GM19452 (cell line): ENCODE data around the gene TWF1.
"Not testable (repeated sequence)": the region's sequence is repeated elsewhere in the genome, so short reads cannot be mapped to it uniquely, and the experiment has no call there.

Source experiments
- ATAC-seq: cut with Tn5 transposase; IDR thresholded peaks from one replicate; pipeline ENCODE4 v1.9.1; 2021; ENCODE audit not compliant: unreplicated experiment

Gene TWF1

DNA sequence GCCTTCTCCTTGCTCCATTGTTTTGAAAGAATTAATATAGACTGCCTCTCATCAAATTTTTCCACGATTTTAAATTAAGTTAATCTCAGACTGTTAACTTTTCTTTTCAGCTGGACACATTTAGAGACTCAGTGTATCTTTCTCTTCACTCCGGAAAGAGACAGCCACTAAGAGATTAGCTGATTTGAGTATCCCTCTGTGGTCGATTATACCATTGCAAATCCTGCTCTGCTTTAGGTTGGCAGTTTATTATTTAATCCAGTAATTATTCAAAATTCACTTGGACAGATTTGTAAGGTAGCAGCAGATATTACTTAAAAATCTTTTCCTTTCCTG, 588 bp upstream of the TWF1 start:
- ATAC-seq = no peak

DNA sequence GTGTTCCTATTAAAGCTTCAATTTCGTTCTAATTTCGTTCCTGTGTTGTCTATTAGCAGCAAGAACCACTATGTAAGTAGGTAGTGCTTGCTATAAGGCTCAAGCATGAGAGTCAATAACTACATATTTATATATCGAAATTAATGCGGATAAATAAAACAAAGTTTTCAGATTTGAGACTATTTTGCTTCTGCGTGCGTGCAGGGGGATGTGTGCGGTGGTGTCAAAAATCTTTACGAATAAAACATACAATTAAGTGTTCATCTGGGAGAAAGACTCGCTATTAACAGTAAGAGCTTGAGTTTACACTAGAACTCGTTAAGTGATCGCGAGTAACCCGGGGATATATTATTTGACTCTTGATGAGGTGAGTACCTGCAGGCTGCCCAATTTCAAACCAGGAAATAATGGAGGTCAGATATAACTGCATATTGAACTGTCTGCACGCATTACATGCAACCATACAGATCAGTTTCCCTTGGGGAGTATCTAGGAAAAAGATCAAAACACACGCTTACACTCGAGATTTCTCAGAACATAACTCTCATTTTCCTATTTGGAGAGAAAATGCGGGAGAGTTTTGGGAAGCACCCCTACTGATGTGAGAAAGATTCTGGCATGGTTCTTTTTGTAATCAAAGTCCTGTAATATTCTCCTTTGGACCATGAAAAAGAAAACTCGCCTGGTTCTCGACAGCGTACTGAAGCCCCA, 813 bp downstream of the TWF1 start:
- ATAC-seq = no peak

DNA sequence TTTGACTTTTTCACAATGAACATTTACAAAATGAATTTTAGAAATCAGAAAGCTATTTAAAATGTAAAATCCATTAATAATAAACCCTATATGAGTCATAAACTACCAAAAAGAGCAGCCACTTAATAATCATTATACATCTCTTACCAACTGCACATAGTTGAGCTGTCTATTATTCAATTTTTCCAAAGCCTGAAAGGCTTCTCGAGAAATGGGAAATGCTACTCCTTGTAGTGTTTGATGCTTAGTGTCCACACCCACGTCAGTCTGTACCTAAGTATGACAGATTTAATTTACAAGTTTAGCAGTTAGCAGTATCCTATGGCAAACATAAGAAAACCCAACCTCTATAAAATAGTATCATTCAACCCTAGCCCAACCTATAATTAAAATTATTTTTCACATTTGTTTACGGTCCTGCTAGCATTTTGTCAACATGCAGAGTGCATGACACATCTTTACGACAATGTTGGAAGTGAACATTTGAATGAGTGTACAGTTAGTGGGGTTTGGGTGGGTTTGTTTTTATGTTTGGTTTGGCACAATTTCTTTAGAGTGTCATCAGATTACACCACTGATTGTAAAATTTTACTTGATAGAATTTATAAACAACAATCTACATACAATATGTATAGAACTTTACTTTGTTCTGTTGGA, 8.4 kb downstream of the TWF1 start:
- ATAC-seq = no peak

DNA sequence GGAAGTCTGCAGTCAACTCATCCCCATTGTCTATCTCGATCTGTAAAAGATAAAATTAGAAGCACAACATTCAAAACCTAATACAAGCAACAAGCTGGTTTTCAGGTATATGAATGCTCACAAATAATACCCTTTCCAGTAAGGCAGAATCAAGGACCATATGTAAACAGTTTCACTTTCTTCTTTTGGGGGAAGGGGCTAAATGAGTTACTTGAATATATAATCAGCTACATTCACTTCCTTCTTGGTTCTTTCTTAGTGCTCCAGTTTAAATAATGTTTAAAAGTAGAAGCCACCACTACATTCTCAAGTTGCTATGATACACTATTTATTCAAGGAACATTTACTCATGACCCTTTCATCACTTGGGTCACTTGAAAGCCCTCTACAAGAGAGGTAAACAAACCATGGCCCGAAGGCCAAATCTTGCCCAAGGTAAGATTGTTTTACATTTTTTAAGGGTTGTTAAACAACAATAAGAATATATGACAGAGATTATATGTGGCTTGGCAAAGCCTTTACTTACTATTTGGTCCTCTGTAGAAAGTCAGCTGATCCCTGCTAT, 10.3 kb downstream of the TWF1 start:
- no peak for ATAC-seq

- no peak for ATAC-seq
These were observed 16.2 kb downstream of the TWF1 start for GRCh38 chr12:43789941-43790340.

GRCh38 chr12:43786899-43787693, 19.0 kb downstream of the TWF1 start:
- no peak for ATAC-seq

DNA sequence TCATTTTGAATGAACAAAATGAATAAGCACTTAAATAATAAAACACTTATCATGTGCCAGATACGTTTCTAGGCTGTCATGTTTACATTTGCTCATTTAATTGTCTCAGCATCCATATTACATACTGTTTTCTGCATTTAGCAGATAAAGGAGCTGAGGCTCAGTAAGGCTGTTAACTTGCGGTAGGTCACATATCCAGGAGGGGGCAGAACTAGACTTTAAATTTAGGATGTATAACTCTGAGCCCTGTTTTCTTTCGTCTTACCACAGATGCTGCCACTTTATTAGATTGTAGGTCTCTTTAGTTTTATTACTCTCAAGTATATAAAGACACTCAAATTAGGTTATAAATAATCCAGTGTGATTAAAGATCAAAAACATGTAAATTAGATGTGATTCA, 29.6 kb downstream of the TWF1 start:
- no peak for ATAC-seq

GRCh38 chr12:43766291-43766690, 39.8 kb downstream of the TWF1 start:
- ATAC-seq = no peak

- ATAC-seq = no peak
These were observed 41.6 kb downstream of the TWF1 start for GRCh38 chr12:43764528-43764927.

DNA sequence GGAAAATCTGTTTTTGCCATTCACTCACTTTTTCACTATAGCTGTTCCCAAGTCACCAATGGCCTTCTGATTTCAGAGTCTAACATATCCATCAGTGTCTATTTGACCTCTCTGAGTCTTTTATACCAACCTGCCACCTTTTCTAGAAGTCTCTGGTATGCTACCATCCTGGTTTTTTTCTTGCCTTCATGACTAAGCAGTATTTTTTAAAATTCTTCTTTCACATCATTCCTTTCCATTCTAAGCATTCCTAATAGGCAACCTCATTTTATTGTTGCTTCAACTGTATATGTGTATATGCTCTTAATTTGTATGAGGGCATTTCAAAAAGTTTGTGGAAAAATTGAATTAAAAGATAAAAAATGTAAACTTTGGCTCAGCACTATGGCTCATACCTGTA, 42.3 kb downstream of the TWF1 start:
- no peak for ATAC-seq

DNA sequence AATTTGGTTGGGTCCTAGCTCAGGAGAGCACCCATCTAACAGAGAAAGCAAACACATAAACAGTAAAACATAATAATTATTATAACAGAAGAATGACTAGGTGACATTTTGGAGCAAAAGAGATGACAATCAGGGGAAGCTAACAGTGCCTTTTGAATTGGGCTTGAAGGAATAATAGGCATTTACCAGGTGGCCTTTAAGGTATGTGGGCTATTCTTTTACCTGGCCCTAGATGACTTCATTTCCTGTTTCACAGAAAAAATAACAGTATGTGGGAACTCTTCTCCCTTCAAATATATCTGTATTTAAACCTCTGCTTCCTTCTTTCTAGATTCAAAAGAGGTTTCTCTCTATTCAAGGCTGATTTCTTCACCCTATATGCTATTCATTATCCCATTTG, 43.5 kb downstream of the TWF1 start:
- no peak for ATAC-seq

DNA sequence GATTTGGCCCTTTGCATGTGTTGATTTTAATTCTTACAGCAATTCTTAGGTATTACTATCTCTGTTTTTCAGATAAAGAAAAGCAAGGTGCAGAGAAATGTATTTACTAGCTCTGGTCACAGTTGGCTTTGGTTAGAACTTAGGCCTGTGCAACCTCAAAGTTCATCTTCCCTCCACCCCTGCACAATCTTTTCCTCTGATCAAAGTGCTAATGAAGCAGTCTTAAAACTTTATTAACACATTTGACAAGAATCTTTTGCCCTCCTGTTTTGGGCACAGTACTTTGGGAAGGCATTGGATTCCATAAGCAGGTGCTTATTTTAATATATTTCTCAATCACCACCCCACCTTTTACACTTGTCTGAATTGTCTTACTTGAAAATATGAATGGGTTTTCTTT, 44.6 kb downstream of the TWF1 start:
- ATAC-seq = no peak

GRCh38 chr12:43760396-43760795, 45.7 kb downstream of the TWF1 start:
- ATAC-seq = no peak

- ATAC-seq = peak; percentile 93
These were observed 47.2 kb downstream of the TWF1 start, which contains the start of the genes IRAK4 and PUS7L for GRCh38 chr12:43758728-43759563. TSS of gene IRAK4 (plus strand) at chr12:43758951. CDS start at chr12:43768112, 9,161 bp downstream. TSS of gene PUS7L (minus strand) at chr12:43758790. CDS start at chr12:43755245, 3,545 bp downstream.

DNA sequence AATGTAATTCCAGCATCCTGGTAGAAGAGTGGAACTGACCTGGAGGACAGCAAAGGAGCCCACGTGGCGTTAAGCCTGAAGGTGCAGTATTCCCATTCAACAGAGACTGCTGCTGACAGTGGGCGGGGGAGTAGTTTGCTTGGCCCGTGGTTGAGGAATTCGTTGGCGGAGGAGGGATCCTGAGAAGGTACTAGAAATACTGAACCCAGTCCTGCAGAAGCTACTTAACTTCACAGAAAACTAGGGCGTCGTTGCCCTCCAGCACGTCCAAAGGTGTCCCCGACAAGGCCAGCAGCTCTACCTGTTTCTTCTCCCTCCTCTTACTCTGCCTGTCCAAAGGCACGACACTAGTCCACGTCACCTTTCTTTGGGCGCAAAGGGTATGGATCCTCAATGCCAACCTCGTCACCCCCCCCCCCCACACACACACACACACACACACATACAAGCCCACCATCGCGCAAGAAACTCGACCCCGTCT, 47.8 kb downstream of the TWF1 start:
- peak; percentile 2 for ATAC-seq

- ATAC-seq = no peak
These were observed 52.1 kb downstream of the TWF1 start for GRCh38 chr12:43754015-43754414.

DNA sequence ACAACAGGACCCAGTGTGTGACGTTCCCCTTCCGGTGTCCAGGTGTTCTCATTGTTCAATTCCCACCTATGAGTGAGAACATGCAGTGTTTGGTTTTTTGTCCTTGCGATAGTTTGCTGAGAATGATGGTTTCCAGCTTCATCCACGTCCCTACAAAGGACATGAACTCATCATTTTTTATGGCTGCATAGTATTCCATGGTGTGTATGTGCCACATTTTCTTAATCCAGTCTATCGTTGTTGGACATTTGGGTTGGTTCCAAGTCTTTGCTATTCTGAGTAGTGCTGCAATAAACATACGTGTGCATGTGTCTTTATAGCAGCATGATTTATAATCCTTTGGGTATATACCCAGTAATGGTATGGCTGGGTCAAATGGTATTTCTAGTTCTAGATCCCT, 54.8 kb downstream of the TWF1 start:
- not testable (repeated sequence) for ATAC-seq

DNA sequence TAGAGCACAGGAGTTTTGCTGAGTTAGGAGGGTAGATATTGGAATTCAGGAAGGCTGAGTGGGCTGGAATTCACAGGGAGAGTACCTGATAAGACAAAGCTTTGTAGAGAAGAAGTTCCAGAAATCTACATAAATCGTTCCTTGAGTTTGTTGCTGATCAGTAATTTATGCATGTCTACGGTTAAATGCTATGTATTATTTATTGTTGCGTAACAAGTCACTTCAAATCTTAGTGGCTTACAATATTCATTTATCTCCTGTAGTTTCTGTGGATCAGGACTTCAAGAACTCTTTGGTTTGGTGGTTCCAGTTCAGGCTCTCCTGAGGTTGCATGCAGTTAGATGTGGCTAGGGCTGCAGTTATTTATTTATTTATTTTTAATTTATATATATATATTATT, 55.3 kb downstream of the TWF1 start:
- ATAC-seq = no peak

- no peak for ATAC-seq
These were observed 57.1 kb downstream of the TWF1 start for GRCh38 chr12:43749016-43749415.

DNA sequence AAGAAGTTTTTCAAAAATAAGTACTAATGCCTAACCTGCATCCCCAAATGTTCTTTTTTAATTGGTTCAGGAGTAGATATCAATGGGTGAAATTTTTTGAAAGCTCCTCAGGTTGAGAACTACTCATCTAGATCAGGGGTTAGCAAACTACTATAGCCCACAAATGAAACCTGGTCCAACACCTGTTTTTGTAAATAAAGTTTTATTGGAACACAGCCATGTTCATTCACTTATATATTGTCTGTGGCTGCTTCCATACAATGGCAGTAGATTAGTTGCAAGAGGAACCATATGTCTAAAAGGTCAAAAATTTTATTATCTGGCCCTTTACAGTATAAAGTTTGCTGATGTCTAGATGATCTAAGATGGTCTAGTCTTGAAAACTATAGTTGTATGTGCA, 61.3 kb downstream of the TWF1 start:
- ATAC-seq = no peak
